Muscle layer of duodenum (tissue), 2 donors: Measurements from ENCODE around the gene NKG7.

Source experiments
- H3K27ac ChIP-seq: one replicate; pipeline ENCODE4 v1.7.0; 2013; ENCODE audit warnings: mild to moderate bottlenecking, low read length
- H3K27me3 ChIP-seq: one replicate; pipeline ENCODE4 v1.7.0; 2013; ENCODE audit warnings: low read depth, mild to moderate bottlenecking, control low read depth, low read length
- H3K36me3 ChIP-seq, 2 donors: one replicate each; pipeline ENCODE4 v1.7.0; 2013; ENCODE audit warnings: low read length in 2 of 2, control low read depth in 1 of 2, mild to moderate bottlenecking in 1 of 2; ENCODE audit not compliant: insufficient read depth in 2 of 2, control insufficient read depth in 1 of 2
- H3K4me1 ChIP-seq, 2 donors: one replicate each; pipeline ENCODE4 v1.7.0; 2013; ENCODE audit warnings: low read length in 2 of 2, mild to moderate bottlenecking in 2 of 2, control low read depth in 1 of 2, moderate library complexity in 1 of 2; ENCODE audit not compliant: insufficient read depth in 2 of 2, control insufficient read depth in 1 of 2
- H3K4me3 ChIP-seq, 2 donors: one replicate each; pipeline ENCODE4 v1.7.0; 2013; ENCODE audit warnings: low read length in 2 of 2, low read depth in 1 of 2, mild to moderate bottlenecking in 1 of 2
- H3K9me3 ChIP-seq, 2 donors: one replicate each; pipeline ENCODE4 v1.7.0; 2013; ENCODE audit warnings: low read length in 2 of 2, control low read depth in 1 of 2, mild to moderate bottlenecking in 1 of 2; ENCODE audit not compliant: control insufficient read depth in 1 of 2
- donor health status: healthy.

The NKG7 gene

GRCh38 chr19:51327066-51328001 lies 45.1 kb downstream of the NKG7 start:
- Histone ChIP-seq H3K4me1 (peaks cover 0 to 6% of the 10 kb centered on the region in 2 donors), H3K27me3 (peaks cover 11% of the 10 kb centered on the region), H3K4me3 (peak overlapping the region in 1 of 2 donors; percentile 19), H3K36me3 (peaks cover 0 to 14% of the 10 kb centered on the region in 2 donors), H3K27ac (no peak overlapping the region), H3K9me3 (no peaks in the 10 kb centered on the region)

GRCh38 chr19:51326216-51327065 lies 46.0 kb downstream of the NKG7 start:
- Histone ChIP-seq H3K4me3 (no peak overlapping the region), H3K27ac (no peak overlapping the region), H3K36me3 (peaks cover 0 to 11% of the 10 kb centered on the region in 2 donors), H3K27me3 (peaks cover 11% of the 10 kb centered on the region), H3K9me3 (no peaks in the 10 kb centered on the region), H3K4me1 (peaks cover 0 to 6% of the 10 kb centered on the region in 2 donors)

GRCh38 chr19:51325161-51325976 lies 47.1 kb downstream of the NKG7 start:
- H3K27ac ChIP-seq: no peak overlapping the region
- peaks cover 11% of the 10 kb centered on the region for H3K27me3 ChIP-seq
- no peak overlapping the region for H3K4me3 ChIP-seq
- peaks cover 0 to under 1% of the 10 kb centered on the region in 2 donors for H3K36me3 ChIP-seq
- no peaks in the 10 kb centered on the region for H3K9me3 ChIP-seq
- peaks cover 0 to 8% of the 10 kb centered on the region in 2 donors for H3K4me1 ChIP-seq

- H3K27me3 ChIP-seq: peaks cover 11% of the 10 kb centered on the region
- no peak overlapping the region for H3K4me3 ChIP-seq
- H3K27ac ChIP-seq: no peak overlapping the region
- peaks cover 0 to 9% of the 10 kb centered on the region in 2 donors for H3K4me1 ChIP-seq
- no peaks in the 10 kb centered on the region for H3K9me3 ChIP-seq
- no peaks in the 10 kb centered on the region for H3K36me3 ChIP-seq
Measured at GRCh38 chr19:51324167-51324481, 48.3 kb downstream of the NKG7 start.

GRCh38 chr19:51323481-51324166 lies 48.8 kb downstream of the NKG7 start:
- Histone ChIP-seq H3K36me3 (no peaks in the 10 kb centered on the region), H3K27me3 (peaks cover 11% of the 10 kb centered on the region), H3K4me3 (no peak overlapping the region), H3K4me1 (peaks cover 0 to 9% of the 10 kb centered on the region in 2 donors), H3K9me3 (no peaks in the 10 kb centered on the region), H3K27ac (no peak overlapping the region)

- peaks cover 11% of the 10 kb centered on the region for H3K27me3 ChIP-seq
- no peaks in the 10 kb centered on the region for H3K9me3 ChIP-seq
- no peak overlapping the region for H3K4me3 ChIP-seq
- no peak overlapping the region for H3K27ac ChIP-seq
- H3K4me1 ChIP-seq: peaks cover 0 to 3% of the 10 kb centered on the region in 2 donors
- no peaks in the 10 kb centered on the region for H3K36me3 ChIP-seq
Measured at GRCh38 chr19:51321799-51322198, 50.7 kb downstream of the NKG7 start.
